Liver (tissue), 3 donors: ENCODE results near the gene SCN1A.

Experiments
- FOXA1 ChIP-seq: IDR thresholded peaks from 2 replicates; pipeline ENCODE4 v1.6.1; 2016; ENCODE audit warnings: antibody characterized with exemption
- GABPA ChIP-seq, 2 donors: IDR thresholded peaks in 1 of 2; conservative IDR thresholded peaks in 1 of 2; 2 replicates each; pipeline ENCODE4 v1.6.1; 2016; ENCODE audit warnings: antibody characterized with exemption in 2 of 2, mild to moderate bottlenecking in 1 of 2, moderate library complexity in 1 of 2
- JUND ChIP-seq, 2 donors: IDR thresholded peaks; 2 replicates each; pipeline ENCODE4 v1.6.1; 2016; ENCODE audit warnings: antibody characterized with exemption in 2 of 2
- NR2F2 ChIP-seq: IDR thresholded peaks from 2 replicates; pipeline ENCODE4 v1.6.1; 2016; ENCODE audit warnings: antibody characterized with exemption
- RXRA ChIP-seq, 2 donors: IDR thresholded peaks; 2 replicates each; pipeline ENCODE4 v1.6.1; 2017 to 2018; ENCODE audit warnings: antibody characterized with exemption in 2 of 2, mild to moderate bottlenecking in 1 of 2
- SP1 ChIP-seq: IDR thresholded peaks from 2 replicates; pipeline ENCODE4 v1.6.1; 2018; ENCODE audit warnings: antibody characterized with exemption, mild to moderate bottlenecking
- YY1 ChIP-seq: IDR thresholded peaks from 2 replicates; pipeline ENCODE4 v1.6.1; 2016; ENCODE audit warnings: antibody characterized with exemption, mild to moderate bottlenecking
- TF ChIP-seq, protein P1 (sequence below): fragments of 150-350 bp; IDR thresholded peaks from 2 replicates; pipeline ENCODE4 v1.5.1; 2017; ENCODE audit warnings: improper control_type of control experiment, low read depth, low read length; ENCODE audit not compliant: missing input control
- TF ChIP-seq, protein P2 (sequence below): IDR thresholded peaks from 2 replicates; pipeline ENCODE4 v1.6.1; 2016; ENCODE audit warnings: antibody characterized with exemption
- TF ChIP-seq, protein P3 (sequence below): IDR thresholded peaks from 2 replicates; pipeline ENCODE4 v1.6.1; 2016; ENCODE audit warnings: antibody characterized with exemption, mild to moderate bottlenecking
- TF ChIP-seq, protein P4 (sequence below): IDR thresholded peaks from 2 replicates; pipeline ENCODE4 v1.6.1; 2016; ENCODE audit warnings: antibody characterized with exemption
- donor health status: healthy.
- donor health status: healthy.

DNA sequence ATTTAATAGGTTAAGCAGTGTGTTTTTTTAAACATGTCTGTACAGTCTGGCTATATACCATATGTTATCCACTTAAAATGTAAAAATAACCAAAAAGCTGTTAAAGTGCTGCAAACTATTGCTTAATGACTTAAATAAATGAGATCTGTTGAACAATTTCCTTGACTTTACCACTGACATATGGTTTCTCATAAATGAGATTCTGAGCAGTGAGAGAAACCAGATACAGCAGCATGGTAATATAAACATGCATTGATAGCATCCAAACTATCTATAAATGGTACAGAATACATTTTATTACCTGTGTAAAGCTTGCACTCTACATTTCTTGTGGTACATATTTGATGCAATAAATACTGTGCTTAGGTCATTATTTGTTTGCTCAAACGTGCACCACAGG is 138.0 kb downstream of the SCN1A start:
- TF ChIP-seq JUND (IDR thresholded peaks at IDR 0.05), result no peak
- TF ChIP-seq, protein P1, sequence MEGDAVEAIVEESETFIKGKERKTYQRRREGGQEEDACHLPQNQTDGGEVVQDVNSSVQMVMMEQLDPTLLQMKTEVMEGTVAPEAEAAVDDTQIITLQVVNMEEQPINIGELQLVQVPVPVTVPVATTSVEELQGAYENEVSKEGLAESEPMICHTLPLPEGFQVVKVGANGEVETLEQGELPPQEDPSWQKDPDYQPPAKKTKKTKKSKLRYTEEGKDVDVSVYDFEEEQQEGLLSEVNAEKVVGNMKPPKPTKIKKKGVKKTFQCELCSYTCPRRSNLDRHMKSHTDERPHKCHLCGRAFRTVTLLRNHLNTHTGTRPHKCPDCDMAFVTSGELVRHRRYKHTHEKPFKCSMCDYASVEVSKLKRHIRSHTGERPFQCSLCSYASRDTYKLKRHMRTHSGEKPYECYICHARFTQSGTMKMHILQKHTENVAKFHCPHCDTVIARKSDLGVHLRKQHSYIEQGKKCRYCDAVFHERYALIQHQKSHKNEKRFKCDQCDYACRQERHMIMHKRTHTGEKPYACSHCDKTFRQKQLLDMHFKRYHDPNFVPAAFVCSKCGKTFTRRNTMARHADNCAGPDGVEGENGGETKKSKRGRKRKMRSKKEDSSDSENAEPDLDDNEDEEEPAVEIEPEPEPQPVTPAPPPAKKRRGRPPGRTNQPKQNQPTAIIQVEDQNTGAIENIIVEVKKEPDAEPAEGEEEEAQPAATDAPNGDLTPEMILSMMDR, result no peak
- no peak for TF ChIP-seq NR2F2
- TF ChIP-seq, protein P2, sequence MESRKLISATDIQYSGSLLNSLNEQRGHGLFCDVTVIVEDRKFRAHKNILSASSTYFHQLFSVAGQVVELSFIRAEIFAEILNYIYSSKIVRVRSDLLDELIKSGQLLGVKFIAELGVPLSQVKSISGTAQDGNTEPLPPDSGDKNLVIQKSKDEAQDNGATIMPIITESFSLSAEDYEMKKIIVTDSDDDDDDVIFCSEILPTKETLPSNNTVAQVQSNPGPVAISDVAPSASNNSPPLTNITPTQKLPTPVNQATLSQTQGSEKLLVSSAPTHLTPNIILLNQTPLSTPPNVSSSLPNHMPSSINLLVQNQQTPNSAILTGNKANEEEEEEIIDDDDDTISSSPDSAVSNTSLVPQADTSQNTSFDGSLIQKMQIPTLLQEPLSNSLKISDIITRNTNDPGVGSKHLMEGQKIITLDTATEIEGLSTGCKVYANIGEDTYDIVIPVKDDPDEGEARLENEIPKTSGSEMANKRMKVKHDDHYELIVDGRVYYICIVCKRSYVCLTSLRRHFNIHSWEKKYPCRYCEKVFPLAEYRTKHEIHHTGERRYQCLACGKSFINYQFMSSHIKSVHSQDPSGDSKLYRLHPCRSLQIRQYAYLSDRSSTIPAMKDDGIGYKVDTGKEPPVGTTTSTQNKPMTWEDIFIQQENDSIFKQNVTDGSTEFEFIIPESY, result no peak
- TF ChIP-seq, protein P3, sequence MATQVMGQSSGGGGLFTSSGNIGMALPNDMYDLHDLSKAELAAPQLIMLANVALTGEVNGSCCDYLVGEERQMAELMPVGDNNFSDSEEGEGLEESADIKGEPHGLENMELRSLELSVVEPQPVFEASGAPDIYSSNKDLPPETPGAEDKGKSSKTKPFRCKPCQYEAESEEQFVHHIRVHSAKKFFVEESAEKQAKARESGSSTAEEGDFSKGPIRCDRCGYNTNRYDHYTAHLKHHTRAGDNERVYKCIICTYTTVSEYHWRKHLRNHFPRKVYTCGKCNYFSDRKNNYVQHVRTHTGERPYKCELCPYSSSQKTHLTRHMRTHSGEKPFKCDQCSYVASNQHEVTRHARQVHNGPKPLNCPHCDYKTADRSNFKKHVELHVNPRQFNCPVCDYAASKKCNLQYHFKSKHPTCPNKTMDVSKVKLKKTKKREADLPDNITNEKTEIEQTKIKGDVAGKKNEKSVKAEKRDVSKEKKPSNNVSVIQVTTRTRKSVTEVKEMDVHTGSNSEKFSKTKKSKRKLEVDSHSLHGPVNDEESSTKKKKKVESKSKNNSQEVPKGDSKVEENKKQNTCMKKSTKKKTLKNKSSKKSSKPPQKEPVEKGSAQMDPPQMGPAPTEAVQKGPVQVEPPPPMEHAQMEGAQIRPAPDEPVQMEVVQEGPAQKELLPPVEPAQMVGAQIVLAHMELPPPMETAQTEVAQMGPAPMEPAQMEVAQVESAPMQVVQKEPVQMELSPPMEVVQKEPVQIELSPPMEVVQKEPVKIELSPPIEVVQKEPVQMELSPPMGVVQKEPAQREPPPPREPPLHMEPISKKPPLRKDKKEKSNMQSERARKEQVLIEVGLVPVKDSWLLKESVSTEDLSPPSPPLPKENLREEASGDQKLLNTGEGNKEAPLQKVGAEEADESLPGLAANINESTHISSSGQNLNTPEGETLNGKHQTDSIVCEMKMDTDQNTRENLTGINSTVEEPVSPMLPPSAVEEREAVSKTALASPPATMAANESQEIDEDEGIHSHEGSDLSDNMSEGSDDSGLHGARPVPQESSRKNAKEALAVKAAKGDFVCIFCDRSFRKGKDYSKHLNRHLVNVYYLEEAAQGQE, result no peak
- TF ChIP-seq GABPA (IDR thresholded peaks at IDR 0.05 in 1 of 2, conservative IDR thresholded peaks at IDR 0.05 in 1 of 2), result no peak
- no peak for TF ChIP-seq RXRA (IDR thresholded peaks at IDR 0.05)
- no peak for TF ChIP-seq FOXA1
- no peak for TF ChIP-seq SP1
- no peak for TF ChIP-seq YY1
- TF ChIP-seq, protein P4, sequence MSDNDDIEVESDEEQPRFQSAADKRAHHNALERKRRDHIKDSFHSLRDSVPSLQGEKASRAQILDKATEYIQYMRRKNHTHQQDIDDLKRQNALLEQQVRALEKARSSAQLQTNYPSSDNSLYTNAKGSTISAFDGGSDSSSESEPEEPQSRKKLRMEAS, result no peak
